Erythroblast (primary cell): Measurements from ENCODE around the gene SPOCK1.

Source experiments
- GATA1 ChIP-seq: IDR thresholded peaks from 2 replicates; pipeline ENCODE4 v1.6.1; 2011; ENCODE audit warnings: low read depth, mild to moderate bottlenecking, control low read depth, low read length, moderate library complexity
- POLR2A ChIP-seq: IDR thresholded peaks from 2 replicates; pipeline ENCODE4 v1.6.1; 2011; ENCODE audit warnings: mild to moderate bottlenecking, low read length

- TF ChIP-seq POLR2A: no peak
- TF ChIP-seq GATA1: no peak
Observed at GRCh38 chr5:136998854-136999357, 500.2 kb downstream of the SPOCK1 start.
